ENCODE measurements around the gene FOXL2. TPM values are rescaled to one million over a fixed set of nuclear protein-coding genes. Genes with fewer than 3 reads are reported as not detected.
A peak's percentile ranks its signal among the peaks of the same experiment; 100 is the strongest.

Gene FOXL2
- polyA plus RNA-seq (2011; rRNA removed), result 0.05 and 0.07 TPM in 2 replicates
- not detected in 2 replicates for polyA minus RNA-seq (2011; rRNA and poly(A)+ RNA removed)

DNA sequence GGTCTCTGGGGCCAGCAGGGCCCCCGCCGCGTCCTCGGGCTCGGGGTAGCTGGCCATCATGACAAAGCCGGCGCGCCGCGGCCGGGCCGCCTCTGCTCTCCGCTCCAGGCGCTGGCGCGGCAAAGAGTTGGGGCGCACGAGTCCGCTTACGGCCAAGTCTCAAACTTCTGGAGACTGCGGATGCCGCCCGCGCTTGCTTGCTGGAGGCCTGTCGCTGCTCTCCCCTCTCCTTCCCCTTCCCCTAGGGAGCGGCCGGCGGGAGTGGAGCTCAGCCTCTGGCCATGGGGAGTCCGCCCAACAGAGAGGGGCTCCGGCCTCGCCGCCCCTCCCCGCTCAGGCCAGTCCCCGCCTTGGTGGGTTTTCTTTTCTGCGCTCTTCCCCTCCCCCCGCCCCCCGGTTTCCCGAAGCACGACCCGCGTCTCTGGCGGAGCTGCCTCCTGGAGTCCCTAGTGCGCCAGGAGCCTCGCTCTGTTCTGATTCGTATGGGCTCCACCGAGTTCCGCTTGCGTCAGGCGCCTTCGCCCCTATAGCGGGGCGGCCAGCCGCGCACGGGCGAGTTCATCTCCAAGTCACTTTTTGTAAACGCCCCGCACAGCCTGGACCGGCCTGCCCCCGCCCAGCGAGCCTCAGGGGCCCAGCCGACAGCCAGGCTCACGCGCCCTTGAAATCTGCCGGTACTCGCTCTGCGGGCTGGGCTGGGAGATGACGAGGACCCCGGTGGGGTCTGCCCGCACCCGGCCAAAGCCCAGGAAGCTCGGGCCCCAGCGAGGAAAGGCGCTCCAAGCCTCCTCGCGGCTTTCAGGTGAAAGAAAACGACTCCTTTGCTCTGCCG, at the start of gene FOXL2, which contains the start of gene FOXL2NB:
Gene FOXL2 (minus strand): TSS at position 475 of the 832 bp plus-strand sequence. CDS start 415 bp downstream, at position 60.
Gene FOXL2NB (plus strand): TSS at position 555 of the 832 bp plus-strand sequence. CDS start 148 bp downstream, at position 703.
- Histone ChIP-seq H3K4me3 (ENCODE audit: low read depth, low read length) (peak within 1 kb of the TSS; percentile 47), H3K9me3 (ENCODE audit: control insufficient read depth, insufficient read depth, low read length) (peaks cover 14% of the 10 kb centered on the region; the same call in 1 of the 2 replicates), H3K27me3 (ENCODE audit: control insufficient read depth, insufficient read depth, low read length) (peaks cover 94% of the 10 kb centered on the region), H3K27ac (ENCODE audit: low read depth, low read length) (no peak within 1 kb of the TSS)
- no peak for DNase-seq (ENCODE audit: low read depth, low spot score)
- CTCF ChIA-PET, result interaction anchor here (0.6 to 4.5 kb wide), 7 partner anchors 11 to 987 kb away, joined by 3 to 25 read pairs (median 4); partner anchors contain the start of gene MRPS22
- TF ChIP-seq, protein P1, sequence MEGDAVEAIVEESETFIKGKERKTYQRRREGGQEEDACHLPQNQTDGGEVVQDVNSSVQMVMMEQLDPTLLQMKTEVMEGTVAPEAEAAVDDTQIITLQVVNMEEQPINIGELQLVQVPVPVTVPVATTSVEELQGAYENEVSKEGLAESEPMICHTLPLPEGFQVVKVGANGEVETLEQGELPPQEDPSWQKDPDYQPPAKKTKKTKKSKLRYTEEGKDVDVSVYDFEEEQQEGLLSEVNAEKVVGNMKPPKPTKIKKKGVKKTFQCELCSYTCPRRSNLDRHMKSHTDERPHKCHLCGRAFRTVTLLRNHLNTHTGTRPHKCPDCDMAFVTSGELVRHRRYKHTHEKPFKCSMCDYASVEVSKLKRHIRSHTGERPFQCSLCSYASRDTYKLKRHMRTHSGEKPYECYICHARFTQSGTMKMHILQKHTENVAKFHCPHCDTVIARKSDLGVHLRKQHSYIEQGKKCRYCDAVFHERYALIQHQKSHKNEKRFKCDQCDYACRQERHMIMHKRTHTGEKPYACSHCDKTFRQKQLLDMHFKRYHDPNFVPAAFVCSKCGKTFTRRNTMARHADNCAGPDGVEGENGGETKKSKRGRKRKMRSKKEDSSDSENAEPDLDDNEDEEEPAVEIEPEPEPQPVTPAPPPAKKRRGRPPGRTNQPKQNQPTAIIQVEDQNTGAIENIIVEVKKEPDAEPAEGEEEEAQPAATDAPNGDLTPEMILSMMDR (IDR thresholded peaks at IDR 0.05; ENCODE audit: low read depth, low read length), result no peak
- POLR2A ChIA-PET, result interaction anchor here (0.6 to 0.9 kb wide), 2 partner anchors 24 to 348 kb away, joined by 3 to 6 read pairs; no protein-coding TSS in a partner anchor

DNA sequence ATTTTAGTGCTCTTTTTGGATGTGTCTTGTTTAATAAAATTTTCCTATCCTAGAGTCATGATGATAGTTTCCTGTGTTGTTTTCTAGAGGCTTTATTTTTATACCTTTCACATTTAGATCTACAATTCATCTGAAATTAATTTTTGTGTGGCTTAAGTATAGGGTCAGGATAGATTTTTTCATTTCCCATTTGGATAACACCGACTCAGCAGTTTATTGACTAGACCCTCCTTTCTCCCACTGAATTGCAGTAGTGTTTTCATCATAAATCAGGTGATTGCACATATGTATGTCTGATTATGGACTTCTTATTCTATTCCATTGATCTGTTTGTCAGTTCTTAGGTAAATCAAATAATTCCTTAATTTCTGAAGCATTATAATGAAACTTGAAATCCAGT, 48.8 kb upstream of the FOXL2 start:
- no peak for DNase-seq (ENCODE audit: low read depth, low spot score)
- no peaks in the 10 kb centered on the region for H3K9me3 ChIP-seq (ENCODE audit: control insufficient read depth, insufficient read depth, low read length)
- H3K27ac ChIP-seq (ENCODE audit: low read depth, low read length), result no peak overlapping the region
- POLR2A ChIA-PET, result no interaction called here
- CTCF ChIA-PET, result no interaction called here
- no peak overlapping the region for H3K4me3 ChIP-seq (ENCODE audit: low read depth, low read length)
- TF ChIP-seq, protein P1 (IDR thresholded peaks at IDR 0.05; ENCODE audit: low read depth, low read length), result no peak
- H3K27me3 ChIP-seq (ENCODE audit: control insufficient read depth, insufficient read depth, low read length), result no peaks in the 10 kb centered on the region

DNA sequence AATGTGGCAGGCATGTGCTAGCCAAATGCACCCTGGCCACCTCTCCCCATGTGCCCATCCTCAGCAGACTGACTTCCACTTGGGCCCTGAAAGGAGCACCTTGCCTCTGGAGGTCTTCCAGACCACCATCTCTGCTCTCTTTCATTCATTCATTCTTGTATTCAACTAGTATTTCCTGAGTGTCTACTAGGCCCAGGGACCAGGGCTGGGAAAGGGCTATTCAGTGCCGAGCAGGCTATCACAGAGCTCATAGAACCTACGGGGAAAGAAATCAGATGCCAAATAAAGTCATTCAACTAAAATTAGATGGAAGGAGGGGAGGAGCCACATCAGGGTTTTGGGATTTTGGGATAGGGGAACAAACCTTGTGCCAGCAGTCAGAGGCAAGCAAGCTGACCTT, 40.2 kb upstream of the FOXL2 start:
- CTCF ChIA-PET, result interaction anchor here (0.7 kb wide), 1 partner anchor 313 kb away, joined by 3 read pairs; no protein-coding TSS in a partner anchor
- POLR2A ChIA-PET, result no interaction called here
- no peak for DNase-seq (ENCODE audit: low read depth, low spot score)
- TF ChIP-seq, protein P1 (IDR thresholded peaks at IDR 0.05; ENCODE audit: low read depth, low read length), result no peak
- H3K27ac ChIP-seq (ENCODE audit: low read depth, low read length), result no peak overlapping the region
- H3K9me3 ChIP-seq (ENCODE audit: control insufficient read depth, insufficient read depth, low read length), result no peaks in the 10 kb centered on the region
- no peak overlapping the region for H3K4me3 ChIP-seq (ENCODE audit: low read depth, low read length)
- H3K27me3 ChIP-seq (ENCODE audit: control insufficient read depth, insufficient read depth, low read length), result peaks cover 6% of the 10 kb centered on the region

DNA sequence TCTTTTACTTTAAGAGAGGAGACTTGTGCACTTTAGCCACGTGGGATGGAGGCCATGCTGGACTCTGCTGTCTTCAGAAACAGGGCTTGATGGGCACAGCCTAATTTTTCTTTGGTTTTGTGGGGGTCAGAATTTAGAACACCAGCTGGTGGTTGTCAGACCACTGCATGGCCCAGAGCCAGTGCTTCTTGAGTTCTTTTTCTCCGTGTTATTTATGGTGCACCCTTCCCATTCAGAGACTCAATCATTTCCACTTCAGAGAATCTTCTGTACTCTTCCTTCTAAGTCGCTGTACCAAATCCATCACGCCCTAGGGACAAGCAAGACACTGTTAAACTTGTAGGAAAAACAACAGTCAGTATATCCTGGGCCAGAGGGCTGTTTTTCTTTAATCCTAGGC, 39.0 kb upstream of the FOXL2 start:
- ChIA-PET CTCF (no interaction called here), POLR2A (no interaction called here)
- TF ChIP-seq, protein P1 (IDR thresholded peaks at IDR 0.05; ENCODE audit: low read depth, low read length), result no peak

DNA sequence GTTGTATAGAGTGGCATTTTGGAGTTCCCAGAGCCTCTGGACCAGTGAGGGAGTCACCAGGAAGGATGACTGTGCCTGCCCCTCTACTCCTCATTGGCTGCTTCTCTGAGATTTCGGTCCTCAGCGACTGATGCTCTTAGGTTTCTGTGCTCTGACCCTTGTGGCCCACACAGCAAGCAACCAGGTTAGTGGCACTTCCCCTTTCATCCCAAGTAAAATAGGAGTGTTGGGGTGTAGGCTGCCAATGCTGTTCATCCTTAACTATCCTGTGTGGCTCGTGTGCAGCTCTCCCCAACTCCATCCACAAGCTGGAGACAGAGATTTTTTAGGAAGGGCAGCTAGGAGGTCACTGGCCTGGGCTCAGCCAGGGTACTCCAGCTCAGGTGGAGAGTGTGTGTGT, 37.9 kb upstream of the FOXL2 start:
- no peaks in the 10 kb centered on the region for H3K9me3 ChIP-seq (ENCODE audit: control insufficient read depth, insufficient read depth, low read length)
- DNase-seq (ENCODE audit: low read depth, low spot score), result no peak
- ChIA-PET CTCF (no interaction called here), POLR2A (no interaction called here)
- H3K27ac ChIP-seq (ENCODE audit: low read depth, low read length), result no peak overlapping the region
- TF ChIP-seq, protein P1 (IDR thresholded peaks at IDR 0.05; ENCODE audit: low read depth, low read length), result no peak
- no peak overlapping the region for H3K4me3 ChIP-seq (ENCODE audit: low read depth, low read length)
- peaks cover 11% of the 10 kb centered on the region for H3K27me3 ChIP-seq (ENCODE audit: control insufficient read depth, insufficient read depth, low read length)

More for the DNA sequence above, 39.0 kb upstream of the FOXL2 start:
- DNase-seq (ENCODE audit: low read depth, low spot score), result no peak
- H3K4me3 ChIP-seq (ENCODE audit: low read depth, low read length), result no peak overlapping the region
- H3K27me3 ChIP-seq (ENCODE audit: control insufficient read depth, insufficient read depth, low read length), result peaks cover 11% of the 10 kb centered on the region
- no peak overlapping the region for H3K27ac ChIP-seq (ENCODE audit: low read depth, low read length)
- no peaks in the 10 kb centered on the region for H3K9me3 ChIP-seq (ENCODE audit: control insufficient read depth, insufficient read depth, low read length)
